Kidney glomerular epithelial cell (primary cell): Measurements from ENCODE around the gene RERE.
A peak's percentile ranks its signal among the peaks of the same experiment; 100 is the strongest.

Source experiments
- DNase-seq: peaks from one replicate; lab custom pipeline; 2025; lab: John Stamatoyannopoulos, UW

RERE gene

DNA sequence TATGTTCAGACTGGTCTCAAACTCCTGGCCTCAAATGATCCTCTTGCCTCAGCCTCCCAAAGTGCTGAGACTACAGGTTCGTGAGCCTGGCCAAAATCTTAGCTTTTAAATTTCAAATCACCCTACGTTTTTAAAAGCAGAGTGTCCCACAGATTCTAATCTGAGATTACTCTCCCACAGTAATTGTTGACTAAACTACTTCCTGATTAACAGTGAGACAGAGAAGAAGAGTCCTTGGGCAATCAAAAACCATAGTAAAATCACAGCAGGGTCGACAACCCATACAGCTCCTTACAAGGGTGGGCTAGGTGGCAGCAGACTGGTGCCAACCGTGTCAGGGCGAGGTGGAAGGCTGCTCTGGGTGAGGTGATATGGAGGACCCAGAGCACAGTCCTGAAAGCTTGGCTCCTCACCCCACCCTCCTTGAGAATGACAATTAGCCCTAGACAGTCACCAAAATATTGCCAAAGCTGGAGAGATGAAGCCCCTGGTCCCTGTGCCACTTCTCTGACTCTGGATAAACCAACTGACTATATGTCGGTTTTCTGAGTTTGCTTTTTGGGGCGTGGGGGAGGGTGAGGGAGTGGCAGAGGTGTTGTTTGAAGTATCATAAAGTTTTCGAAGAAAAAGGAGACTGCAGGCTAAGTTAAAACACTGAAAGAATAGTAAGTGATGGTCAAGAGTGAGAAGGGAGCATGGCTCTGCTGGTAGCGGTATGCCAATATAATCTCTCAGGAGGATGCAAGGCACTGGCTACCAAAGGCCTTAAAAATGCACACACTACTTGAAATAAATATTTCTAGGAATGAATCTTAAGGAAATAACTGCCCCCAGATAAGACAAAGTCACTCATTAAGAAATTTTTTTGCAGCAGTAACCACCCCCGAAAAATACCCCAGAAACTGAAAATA, 412.7 kb downstream of the RERE start:
- DNase-seq, result no peak

DNA sequence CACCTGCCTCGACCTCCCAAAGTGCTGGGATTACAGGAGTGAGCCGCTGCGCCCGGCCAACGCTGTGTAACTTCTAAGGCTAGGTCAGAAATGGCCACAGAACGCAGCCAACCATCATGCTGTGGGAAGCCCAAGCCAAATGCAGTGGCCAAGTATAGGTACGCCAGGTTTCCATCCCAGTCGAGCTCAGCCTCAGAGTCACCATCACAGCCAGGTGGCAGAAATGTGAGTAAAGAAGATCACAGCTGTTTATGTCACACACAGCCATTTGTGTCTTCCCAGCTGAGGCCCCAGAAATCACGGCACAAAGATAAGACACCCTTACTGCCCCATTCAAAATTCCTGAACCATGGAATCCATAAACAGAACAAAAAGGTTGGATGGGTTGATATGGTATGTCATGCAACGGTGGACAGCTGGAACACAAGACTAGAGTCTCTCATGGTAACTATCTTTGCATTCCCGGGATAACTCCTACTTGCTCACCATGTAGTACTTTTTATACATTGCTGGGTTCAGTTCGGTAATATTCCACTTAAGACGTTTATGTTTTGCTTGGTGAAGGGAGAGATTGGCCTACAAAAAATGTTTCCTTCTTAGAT, 415.2 kb downstream of the RERE start:
- peak; percentile 64 for DNase-seq

DNA sequence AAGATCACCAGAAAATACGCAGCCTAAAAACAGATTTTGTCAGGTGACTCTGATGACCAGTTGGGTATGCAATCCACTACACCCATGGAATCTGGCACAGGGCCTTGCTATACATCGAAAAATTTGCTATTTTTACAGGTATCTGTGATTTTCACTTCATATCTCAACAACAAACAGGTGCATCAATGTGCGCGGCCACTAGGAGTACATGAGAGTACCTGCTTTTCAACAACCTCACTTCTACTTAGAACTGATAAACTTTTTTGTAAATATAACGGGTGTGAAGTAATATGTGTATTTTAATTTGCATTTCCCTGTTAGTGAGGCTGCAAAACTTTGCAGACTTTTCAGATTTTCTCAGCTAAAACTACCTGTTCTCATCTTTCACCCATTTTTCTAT, 418.8 kb downstream of the RERE start:
- DNase-seq, result no peak

DNA sequence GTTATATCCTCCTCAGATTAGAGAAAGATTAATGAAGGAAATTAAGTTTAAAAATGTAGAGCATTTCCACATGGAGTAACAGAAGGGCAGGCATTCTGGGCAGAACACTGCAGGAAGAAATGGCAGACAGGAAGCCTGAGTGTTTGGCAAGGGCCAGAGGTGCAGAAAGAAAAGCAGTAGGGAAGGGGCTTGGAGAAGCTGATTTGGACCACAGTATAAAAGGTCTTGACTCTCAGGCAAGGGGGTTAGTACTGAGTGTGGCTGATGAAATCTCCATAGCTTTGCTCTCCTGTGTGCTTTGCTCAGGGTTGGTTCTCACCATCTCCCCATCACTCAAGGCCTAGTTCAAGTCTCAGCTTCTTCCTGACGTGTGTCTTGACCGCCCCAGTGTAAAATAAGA, 419.4 kb downstream of the RERE start:
- DNase-seq, result no peak

DNA sequence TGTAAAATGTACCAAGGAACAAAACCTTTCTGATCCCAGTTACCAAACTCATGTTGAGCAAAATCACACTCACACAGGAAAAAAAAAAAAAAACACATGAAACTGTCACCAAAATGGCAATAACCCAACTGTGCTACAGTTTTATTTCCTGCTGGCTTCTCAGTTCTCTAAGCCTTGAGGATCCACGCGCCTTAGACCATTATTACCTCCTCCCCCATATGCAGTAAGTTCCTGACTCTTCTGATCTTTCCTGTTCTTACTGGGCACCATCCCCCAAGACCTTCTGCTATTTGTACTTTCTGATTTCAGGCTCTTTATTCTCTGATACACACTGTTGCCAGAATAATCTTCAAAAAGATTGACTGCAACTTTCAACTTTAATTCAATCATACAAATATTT, 419.9 kb downstream of the RERE start:
- DNase-seq, result no peak

DNA sequence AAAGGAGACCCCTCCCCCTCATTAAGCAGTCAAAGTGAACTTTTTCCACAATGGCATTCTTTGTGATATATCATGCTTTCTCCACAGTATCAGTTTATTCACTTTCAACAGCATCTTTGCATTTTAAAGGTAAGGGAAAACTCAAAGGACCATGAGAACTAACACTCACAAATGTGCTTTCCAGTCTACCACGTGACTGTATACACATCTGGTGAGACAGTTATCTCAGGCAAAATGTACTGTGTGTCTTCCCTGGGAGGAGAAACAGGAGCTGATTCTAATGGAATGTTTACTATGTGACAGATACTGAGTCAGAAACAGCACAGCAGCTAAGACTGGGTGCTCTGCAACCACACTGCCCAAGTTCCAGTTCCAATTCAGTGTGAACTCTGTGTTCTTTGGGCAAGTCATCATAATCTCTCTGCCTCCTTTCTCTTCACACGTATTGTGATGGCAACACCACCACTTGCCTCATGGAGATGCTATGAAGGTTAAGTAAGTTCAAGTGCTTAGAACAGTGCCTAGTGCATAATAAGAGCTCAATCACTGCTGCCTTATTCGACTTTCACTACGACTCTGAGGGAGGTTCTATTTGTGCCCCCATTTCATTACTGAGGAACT, 420.5 kb downstream of the RERE start:
- DNase-seq, result peak; percentile 97

DNA sequence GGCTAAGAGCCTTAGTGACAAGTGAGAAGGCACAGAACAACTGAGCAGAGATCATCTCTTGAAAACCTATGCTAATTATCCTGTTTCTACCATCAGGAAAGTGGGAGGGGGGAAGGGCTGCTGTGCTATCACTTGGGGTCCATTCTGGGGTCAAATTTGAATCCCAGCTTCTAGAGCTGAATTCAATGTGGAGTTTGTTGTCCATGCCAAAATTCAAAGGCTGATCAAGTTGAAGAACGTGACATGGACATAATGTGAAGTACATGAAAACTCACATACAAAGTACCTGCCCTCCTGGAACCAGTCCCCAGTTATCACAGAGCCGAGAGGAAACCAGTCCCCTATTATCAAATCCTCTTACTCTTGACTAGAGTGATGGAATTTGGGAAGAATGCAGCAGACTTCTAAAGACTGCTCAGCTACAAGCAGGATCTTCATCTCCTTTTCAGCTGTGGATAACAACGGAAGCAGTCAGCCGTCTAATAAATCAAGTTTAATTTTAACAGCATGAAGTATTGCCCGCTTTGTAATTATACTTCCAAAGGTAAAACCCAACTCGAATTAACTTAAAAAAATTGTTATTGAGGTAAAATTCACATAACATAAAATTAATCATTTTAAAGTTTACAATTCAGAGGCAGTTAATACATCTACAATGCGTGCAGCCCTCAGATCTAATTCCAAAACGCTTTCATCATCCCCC, 421.2 kb downstream of the RERE start:
- DNase-seq, result peak; percentile 69

DNA sequence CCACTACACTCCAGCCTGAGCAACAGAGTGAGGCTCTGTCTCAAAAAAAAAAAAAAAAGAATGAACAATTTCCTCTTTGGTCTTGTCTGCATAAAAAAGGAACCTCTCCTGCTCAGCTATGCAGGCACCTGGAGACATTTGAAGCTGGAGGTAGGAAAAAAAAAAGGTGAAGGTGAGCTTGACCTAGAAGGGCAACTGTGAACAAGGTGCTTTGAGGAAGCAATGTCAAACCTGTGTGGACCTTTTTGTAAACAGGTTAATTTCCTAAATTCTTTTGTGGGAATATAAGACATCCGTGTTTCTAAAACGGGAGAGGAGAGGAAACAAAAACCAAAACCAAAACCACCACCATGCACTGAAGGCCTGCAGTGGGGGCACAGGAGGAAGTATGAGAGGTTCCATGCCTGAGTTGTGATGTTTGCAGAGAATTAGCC, 422.0 kb downstream of the RERE start:
- no peak for DNase-seq

DNA sequence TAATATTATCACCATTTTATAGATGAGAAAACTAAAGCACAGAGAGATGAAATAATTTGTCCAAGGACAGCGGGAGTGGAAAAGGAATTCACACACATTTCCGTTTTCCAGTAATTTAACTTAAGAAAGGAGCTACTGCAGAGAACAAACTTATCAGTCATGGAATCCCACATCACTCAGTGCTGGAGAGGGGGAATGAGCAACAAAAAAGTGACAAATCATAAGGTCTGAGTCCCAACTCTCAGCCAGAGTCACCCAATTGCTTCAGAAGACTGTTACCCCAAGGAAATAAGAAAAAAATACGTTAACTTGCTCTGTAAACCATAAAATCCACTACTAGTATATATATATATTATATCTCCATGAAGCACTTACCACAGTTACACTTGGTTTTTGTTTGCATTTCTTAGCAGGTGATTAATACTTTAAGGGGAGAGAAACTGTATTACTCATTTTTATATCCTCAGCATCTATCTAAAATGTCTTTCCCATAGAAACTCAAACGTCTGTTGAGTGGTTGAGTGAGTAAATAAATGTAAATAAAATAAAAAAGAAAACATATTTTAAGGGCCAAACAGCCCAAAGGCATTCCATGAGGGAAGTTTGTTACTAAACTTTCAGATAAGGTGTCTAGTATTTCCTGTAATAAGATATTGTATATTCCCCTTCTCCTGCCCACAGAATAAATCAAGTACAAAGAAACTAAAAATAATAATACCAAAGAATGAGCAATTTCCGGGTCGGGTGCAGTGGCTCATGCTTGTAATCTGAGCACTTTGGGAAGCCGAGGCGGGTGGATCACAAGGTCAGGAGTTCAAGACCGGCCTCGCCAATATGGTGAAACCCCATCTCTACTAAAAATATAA, 422.8 kb downstream of the RERE start:
- peak; percentile 30 for DNase-seq

DNA sequence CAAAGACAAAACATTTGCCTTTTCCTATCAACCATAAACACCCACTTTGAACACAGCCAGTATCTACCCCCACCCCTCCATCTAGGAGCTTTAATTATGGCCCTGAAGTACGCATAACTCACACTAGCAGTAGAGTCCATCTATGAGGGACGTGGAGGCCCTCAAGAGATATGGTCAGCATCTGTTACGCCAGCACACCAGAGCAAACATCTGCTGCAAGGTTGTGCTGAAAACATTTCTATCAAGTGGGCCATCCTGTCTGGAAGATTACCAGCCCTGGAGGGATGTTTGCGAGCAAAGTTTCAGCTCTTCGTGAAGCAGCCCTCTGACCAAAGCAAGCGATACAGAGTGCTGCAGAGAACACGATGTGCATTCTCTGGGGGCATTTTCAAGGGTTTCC, 424.9 kb downstream of the RERE start:
- no peak for DNase-seq

DNA sequence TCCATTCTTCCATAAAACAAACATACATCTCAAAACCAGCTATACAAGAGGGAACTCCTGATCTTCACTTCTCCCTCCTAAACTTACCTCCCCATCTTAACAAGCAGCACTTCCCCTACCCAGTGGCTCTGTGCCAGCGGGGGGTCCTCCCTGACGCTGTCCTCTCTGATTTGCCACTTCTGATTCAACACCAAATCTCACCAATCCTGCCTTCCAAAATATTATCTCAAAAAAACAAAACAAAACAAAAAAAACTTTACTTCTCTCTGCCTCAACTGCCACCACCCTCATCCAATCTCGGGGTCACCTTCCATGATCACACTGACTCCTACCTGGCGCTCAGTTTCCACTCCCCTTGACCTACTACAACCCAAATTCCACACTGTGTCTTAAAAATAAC, 426.7 kb downstream of the RERE start:
- DNase-seq, result no peak

DNA sequence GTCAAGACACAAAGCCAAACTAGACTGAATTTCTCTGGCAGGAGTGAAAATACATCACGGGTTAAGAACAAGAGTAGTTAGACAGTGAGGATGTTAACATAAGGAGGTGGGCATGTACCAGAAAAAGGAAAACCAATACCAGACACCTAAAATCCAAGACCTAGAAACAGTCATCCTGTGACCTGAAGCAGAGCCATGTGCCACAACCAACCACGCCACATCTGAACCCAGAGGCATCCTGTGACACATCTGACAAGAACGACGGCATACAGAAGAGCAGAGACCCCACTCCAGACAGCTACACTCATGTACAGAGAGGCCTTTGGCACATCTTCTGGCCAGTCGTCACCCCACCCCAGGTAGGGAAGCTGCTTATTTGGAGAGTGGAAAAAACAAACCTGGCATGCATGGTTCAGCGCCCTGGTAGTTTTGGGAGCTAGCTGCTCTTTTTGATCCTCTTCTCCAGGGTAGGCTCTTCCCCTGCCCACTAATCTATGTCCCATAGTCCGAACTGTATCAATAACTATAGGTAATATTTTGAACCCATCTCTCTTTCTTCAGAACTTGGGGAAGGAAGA, 427.4 kb downstream of the RERE start:
- no peak for DNase-seq

DNA sequence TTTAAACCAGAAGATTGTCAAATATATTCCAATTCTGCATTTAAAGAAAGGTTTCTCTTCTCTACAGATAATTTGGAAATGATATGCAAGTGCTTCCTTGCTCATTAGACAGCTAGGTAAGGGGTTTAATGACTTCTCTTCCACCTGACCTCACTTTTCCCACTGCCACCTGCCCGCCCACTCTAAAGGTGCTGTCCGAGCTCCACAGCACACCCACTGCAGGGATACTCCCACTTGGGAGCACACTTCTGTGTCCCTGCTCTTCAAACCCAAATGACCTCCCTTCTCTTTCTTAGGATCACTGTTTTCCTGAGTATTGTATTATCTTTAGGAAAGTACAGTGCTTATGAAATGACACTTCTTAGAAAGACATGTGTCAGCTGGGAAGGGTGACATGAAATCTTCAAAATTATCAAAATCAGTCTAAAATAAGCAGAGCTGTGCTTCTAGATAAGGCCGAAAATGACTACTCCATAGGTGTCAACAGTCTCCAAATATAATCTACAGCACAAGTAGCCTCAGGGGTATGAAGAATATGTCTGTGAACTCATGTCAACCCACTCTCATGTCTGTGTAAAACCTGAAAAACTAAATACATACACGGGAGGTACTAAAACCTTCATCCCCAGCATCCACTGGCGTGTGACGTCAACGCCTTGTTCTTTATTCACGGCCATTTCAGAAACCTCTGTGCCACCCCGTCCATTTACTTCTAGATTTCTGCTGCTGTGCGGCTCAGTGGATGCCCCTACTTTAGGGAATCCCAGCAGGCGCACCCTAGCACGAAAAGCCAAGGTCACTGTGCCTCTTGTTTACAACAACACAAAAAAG, 428.5 kb downstream of the RERE start:
- no peak for DNase-seq

DNA sequence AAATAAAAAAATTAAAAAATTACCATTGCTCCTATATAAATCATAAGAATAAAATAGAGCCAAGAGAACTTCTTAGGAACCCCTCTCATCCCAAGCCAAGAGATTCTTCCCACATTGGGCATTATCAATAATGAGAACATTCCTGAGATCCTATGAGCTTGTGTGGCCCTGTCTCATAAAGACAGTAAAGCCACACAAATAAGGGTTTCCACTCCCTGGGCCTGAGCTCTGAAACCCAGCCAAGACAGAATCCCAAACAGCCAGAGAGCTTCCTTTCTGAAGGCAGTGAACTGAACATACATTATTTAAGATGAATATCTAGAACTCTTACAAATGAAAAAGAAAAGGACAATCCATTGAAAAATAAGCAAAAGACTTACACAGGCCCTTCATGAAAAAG, 431.2 kb downstream of the RERE start:
- DNase-seq, result no peak

DNA sequence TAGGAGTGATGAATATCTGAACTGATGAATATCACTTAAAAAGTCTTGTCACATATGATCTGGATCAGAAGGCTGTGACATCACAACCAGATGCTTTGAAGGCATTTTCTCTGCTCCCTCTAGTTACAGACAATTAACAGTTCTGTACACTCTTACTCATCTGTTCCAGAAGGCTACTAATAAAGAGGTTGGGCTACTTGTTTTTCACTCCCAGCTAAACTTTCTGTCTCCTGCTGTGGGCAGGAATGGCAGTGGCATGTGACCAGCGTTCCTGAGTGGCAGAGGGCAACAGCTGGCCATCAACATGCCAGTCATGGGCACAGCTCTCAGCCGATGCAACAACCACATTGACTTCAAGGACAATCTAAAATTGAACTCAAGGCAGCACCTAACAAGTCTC, 432.9 kb downstream of the RERE start:
- DNase-seq, result no peak

DNA sequence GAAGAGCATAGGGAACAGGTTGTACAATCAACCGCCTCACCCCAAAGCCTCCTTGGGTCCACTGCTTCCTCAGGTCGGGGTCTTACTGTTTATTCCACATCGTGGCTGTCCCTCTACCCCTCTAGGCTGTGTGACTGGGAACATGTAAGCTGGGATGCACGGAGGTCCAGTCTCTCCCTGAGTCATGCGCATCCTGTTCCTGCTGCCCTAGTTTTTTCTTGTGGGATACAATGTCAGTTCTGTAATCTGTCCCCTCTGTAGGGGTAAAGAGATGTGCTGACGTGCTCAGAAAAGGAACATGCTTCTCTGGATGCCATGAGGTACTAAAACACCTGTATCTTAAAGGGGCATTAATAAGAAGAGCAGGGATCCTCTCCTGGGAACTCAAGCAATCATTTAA, 433.4 kb downstream of the RERE start:
- DNase-seq, result no peak

DNA sequence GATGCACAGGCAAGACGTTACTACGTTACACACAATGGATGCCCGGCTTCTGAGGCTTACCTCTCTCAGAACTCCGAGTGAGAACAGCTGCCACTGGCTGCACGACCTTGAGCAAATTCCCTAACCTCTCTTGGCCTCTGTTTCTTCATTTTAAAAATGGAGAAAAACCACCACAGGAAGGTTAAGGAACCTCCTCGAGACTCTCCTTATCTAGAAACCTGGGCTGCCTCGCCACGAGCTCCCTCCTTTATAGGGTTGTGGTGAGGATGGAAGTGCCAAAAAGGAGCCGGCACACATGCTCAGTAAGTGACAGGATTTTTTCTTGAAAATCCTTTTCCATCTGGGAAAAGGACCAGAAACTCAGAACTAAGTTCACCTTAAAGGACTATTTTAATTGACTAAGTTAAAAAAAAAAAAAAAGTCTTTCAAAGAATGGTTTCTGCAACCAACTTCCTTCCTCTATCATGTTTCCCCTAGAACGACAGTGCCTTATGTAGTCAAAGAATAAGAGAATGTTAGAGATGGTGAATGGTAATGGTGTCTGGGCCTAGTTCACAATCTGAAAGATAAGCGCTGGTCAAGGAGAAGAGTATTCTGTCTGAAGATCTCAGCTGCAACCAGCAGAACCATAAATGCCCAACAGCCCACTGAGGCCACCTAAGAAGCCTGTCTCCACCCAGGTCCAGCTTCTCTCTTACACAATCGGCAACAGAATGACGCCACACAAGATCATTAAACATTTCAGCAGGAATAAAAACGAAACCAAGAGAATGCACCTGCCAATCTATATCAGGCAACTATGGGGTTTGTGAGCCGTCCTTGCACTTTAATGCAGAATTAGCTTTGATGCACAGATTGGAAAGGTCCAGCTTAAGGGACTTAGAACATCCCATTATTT, 434.6 kb downstream of the RERE start:
- DNase-seq, result no peak

DNA sequence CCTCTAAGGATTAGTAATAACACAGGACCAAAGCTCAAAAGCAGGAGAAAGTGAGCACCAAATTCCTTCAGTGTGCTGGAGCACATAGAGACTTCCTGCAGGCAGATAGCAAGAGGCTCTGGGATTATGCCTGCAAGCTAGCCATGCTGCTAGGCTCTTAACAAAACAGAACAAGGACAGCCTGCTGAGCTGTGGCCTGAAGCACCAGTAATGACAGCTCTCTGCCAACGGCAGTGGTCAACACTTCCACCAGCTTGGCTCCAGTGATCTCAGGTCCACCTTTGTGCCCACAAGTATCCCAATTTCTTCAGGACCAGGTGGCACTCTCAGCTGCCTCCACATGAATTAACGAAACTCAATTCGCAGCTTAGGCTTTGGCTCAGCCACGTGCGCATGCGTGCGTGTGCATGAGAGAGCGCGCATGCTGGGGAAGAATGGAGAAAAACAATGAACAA, 435.4 kb downstream of the RERE start:
- peak; percentile 86 for DNase-seq

DNA sequence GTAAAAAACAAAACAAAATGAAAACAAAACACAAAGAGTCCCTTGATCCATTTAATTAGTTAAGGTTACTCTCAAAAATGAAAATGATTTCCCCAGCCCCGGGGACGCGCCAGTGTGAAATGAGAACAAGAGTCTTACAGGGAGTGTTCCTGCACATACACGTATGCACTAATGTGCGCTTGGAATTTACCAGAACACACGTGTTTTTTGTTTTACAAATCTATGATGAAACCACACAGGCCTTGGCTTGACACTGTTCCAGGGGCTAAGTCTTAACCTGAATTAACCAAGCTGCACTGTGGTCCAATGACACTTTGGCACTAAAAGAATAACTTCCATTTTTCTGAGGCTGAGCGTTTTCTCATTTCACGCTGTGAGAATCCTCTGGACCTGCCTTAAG, 435.8 kb downstream of the RERE start:
- no peak for DNase-seq
